NCI-H2081 (cell line): ENCODE data around the gene DDX60.
"Not testable (repeated sequence)": the region's sequence is repeated elsewhere in the genome, so short reads cannot be mapped to it uniquely, and the experiment has no call there.

Experiments used
- DNase-seq, 2 experiments: peaks; one replicate each; lab custom pipeline; 2025; lab: John Stamatoyannopoulos, UW

The DDX60 gene

GRCh38 chr4:168318266-168318895 is at the start of gene DDX60:
DDX60 (minus strand) TSS chr4:168318752; CDS start chr4:168311259, 7,493 bp downstream.
- peak; percentile 57 to 59 for DNase-seq

- no peak for DNase-seq
These were observed 48.5 kb upstream of the DDX60 start for GRCh38 chr4:168367065-168367464.

- no peak for DNase-seq
These were observed 43.5 kb upstream of the DDX60 start for GRCh38 chr4:168362025-168362401.

- DNase-seq: no peak
These were observed 42.9 kb upstream of the DDX60 start for GRCh38 chr4:168361365-168362024.

- no peak for DNase-seq
These were observed 41.7 kb upstream of the DDX60 start for GRCh38 chr4:168360271-168360670.

GRCh38 chr4:168357941-168358340 is 39.4 kb upstream of the DDX60 start:
- no peak for DNase-seq

- no peak for DNase-seq
These were observed 35.2 kb upstream of the DDX60 start for GRCh38 chr4:168353746-168354145.

GRCh38 chr4:168337550-168337940 is 19.0 kb upstream of the DDX60 start:
- DNase-seq: no peak

GRCh38 chr4:168336837-168337549 is 18.4 kb upstream of the DDX60 start:
- no peak for DNase-seq

- DNase-seq: no peak
These were observed 17.1 kb upstream of the DDX60 start for GRCh38 chr4:168335621-168336020.

- no peak for DNase-seq
These were observed 15.5 kb upstream of the DDX60 start for GRCh38 chr4:168334053-168334452.

GRCh38 chr4:168330575-168330974 is 12.0 kb upstream of the DDX60 start:
- DNase-seq: not testable (repeated sequence)

- no peak for DNase-seq
These were observed 7.0 kb upstream of the DDX60 start for GRCh38 chr4:168325591-168325990.

GRCh38 chr4:168321006-168321405 is 2.5 kb upstream of the DDX60 start:
- DNase-seq: no peak

- no peak for DNase-seq
These were observed 1.0 kb upstream of the DDX60 start for GRCh38 chr4:168319486-168320019.

- DNase-seq: no peak
These were observed 931 bp downstream of the DDX60 start for GRCh38 chr4:168317621-168318020.

- DNase-seq: peak; percentile 12 to 63
These were observed 8.8 kb downstream of the DDX60 start for GRCh38 chr4:168309781-168310180.

GRCh38 chr4:168308912-168309311 is 9.6 kb downstream of the DDX60 start:
- no peak for DNase-seq

- DNase-seq: no peak
These were observed 12.1 kb downstream of the DDX60 start for GRCh38 chr4:168306476-168306875.

- peak; percentile 37 to 82 for DNase-seq
These were observed 13.7 kb downstream of the DDX60 start for GRCh38 chr4:168304744-168305459.

- not testable (repeated sequence) for DNase-seq
These were observed 15.1 kb downstream of the DDX60 start for GRCh38 chr4:168303430-168303829.

- DNase-seq: no peak
These were observed 25.1 kb downstream of the DDX60 start for GRCh38 chr4:168293386-168293975.
